ENCODE measurements around the gene FBXO24.

The FBXO24 gene

DNA sequence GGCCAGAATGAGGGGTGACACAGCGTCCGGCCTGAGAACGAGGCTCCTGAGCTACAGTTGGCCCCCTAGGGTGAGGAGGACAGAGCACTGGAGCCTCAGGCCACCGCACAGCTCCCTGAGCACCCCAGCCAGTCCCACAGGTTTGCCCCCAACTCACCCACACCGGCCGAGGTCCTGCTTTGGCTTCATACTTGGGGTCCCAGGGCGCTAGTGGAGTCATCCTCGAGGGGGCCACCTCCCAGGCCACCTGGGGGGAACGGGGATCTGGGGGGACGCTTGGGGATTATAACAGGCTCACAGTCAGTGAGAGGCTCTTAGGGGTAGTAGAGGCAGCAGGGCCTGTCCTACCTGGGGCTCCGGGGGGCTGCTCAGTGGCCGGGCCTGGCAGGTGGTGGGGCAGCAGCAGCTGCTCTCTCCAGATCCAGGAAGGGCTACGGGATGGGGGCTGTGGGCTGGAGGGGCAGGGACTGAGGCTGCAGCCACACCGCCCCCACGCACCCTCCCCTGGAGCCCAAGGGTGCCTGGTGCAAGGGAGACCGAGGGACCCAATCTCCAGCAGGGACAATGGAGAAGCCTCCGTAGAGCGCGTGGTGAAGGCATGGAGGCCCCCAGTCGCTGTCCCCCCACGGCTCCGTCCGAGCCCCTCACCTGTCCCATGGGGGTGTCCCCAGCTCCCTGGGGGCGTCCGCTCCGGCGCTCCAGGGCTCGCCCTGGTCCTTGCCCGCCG lies 13.0 kb upstream of the FBXO24 start:
- Mint-ChIP-seq H3K4me1 (peaks cover 38% of the 10 kb centered on the region), H3K4me3 (no peak overlapping the region), H3K9me3 (no peaks in the 10 kb centered on the region), H3K27ac (no peak overlapping the region), H3K27me3 (ENCODE audit: low read depth, poor library complexity) (peaks cover 3% of the 10 kb centered on the region), H3K36me3 (ENCODE audit: low read depth) (peaks cover 11% of the 10 kb centered on the region)
- TF ChIP-seq, protein P1, sequence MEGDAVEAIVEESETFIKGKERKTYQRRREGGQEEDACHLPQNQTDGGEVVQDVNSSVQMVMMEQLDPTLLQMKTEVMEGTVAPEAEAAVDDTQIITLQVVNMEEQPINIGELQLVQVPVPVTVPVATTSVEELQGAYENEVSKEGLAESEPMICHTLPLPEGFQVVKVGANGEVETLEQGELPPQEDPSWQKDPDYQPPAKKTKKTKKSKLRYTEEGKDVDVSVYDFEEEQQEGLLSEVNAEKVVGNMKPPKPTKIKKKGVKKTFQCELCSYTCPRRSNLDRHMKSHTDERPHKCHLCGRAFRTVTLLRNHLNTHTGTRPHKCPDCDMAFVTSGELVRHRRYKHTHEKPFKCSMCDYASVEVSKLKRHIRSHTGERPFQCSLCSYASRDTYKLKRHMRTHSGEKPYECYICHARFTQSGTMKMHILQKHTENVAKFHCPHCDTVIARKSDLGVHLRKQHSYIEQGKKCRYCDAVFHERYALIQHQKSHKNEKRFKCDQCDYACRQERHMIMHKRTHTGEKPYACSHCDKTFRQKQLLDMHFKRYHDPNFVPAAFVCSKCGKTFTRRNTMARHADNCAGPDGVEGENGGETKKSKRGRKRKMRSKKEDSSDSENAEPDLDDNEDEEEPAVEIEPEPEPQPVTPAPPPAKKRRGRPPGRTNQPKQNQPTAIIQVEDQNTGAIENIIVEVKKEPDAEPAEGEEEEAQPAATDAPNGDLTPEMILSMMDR (IDR thresholded peaks at IDR 0.05) = no peak
- DNase-seq = no peak

DNA sequence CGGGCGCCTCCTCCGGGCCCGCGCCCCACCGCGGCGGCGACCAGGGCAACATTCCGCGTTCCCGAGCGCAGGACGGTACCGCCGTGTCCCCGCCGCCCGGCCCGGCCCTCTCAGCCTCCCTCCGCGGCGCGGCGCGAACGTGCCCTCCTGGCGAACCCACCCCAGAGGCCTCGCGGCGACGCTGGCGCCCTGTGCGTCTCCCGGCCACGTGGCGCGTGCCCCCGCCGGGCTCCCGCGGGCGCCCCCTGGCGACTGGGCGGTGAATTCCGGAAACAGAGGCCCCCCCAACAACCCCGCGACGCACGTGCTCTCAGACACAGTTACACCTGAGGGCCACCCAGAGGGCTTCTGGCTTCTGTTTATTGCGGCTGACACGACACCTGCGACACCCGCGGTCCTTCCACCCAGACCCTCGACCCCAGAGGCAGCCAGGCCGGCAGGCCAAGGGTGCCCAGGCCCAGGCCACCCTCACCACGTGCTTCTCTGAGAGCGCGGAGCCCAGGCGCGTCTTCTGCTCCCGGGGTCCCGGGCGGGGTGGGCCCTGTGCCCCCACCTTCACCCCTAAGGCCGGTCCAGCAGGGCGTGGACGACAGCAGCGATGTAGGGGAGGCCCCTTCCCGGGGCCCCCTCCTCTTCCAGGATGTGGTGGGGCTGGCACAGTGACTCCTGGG lies 12.3 kb upstream of the FBXO24 start, which contains the start of gene SAP25:
TSS of gene SAP25 (minus strand) at position 210 of the 671 bp plus-strand sequence. CDS start at position 52, 158 bp downstream.
- no peak for DNase-seq
- TF ChIP-seq, protein P1 (IDR thresholded peaks at IDR 0.05) = no peak
- Mint-ChIP-seq H3K27ac (no peak within 1 kb of the TSS), H3K27me3 (ENCODE audit: low read depth, poor library complexity) (peaks cover 3% of the 10 kb centered on the region), H3K9me3 (no peaks in the 10 kb centered on the region), H3K36me3 (ENCODE audit: low read depth) (peaks cover 13% of the 10 kb centered on the region), H3K4me1 (peaks cover 32% of the 10 kb centered on the region), H3K4me3 (no peak within 1 kb of the TSS)

DNA sequence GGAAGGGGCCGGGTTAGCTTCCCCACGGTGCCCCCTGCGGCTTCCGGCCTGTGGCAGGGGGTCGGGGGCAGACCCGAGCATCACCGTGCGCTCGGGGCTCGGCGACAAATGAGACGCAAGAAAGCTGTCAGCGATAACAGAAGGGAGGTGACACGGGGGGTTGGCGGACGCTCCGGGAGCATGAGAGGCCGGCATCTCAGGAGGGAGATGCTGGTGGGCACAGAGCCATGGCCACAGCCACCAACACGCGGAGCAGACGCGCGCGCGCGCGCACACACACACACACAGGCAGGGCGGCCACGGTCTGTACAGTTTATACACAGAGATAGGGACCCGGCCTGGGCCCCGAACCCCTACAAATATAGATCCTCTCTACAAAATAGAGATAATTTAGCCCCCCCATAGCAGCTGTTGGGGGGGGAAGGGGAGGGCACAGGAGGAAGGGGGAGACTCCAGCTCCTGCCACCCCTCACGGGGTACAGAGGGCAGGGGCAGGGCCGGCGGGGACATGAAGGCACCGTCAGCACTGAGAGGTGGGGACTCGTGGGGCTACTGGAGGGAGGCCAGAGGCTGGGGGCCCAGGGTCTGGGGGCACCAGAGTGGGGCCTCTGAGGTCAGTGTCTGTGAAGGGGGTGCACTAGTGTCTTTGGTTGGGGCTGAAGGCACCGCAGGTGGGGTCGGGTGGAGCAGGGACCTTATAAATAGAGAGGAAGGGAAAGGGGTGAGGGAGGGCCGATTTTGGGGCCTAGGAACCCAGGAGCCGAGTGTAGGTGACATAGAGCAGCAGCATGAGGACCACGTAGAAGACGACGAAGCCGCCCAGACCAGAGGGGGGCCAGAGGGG lies 11.5 kb upstream of the FBXO24 start:
- H3K4me1 Mint-ChIP-seq = peaks cover 25% of the 10 kb centered on the region
- peaks cover 16% of the 10 kb centered on the region for H3K36me3 Mint-ChIP-seq (ENCODE audit: low read depth)
- no peaks in the 10 kb centered on the region for H3K27me3 Mint-ChIP-seq (ENCODE audit: low read depth, poor library complexity)
- no peak overlapping the region for H3K27ac Mint-ChIP-seq
- no peaks in the 10 kb centered on the region for H3K9me3 Mint-ChIP-seq
- H3K4me3 Mint-ChIP-seq = no peak overlapping the region
- DNase-seq = no peak
- TF ChIP-seq, protein P1 (IDR thresholded peaks at IDR 0.05) = no peak

- no peak for DNase-seq
- TF ChIP-seq, protein P1 (IDR thresholded peaks at IDR 0.05) = no peak
- Mint-ChIP-seq H3K27me3 (ENCODE audit: low read depth, poor library complexity) (no peaks in the 10 kb centered on the region), H3K9me3 (no peaks in the 10 kb centered on the region), H3K36me3 (ENCODE audit: low read depth) (peaks cover 16% of the 10 kb centered on the region), H3K27ac (no peak overlapping the region), H3K4me3 (no peak overlapping the region), H3K4me1 (peaks cover 25% of the 10 kb centered on the region)
Measured at GRCh38 chr7:100575206-100575631, 10.9 kb upstream of the FBXO24 start.

DNA sequence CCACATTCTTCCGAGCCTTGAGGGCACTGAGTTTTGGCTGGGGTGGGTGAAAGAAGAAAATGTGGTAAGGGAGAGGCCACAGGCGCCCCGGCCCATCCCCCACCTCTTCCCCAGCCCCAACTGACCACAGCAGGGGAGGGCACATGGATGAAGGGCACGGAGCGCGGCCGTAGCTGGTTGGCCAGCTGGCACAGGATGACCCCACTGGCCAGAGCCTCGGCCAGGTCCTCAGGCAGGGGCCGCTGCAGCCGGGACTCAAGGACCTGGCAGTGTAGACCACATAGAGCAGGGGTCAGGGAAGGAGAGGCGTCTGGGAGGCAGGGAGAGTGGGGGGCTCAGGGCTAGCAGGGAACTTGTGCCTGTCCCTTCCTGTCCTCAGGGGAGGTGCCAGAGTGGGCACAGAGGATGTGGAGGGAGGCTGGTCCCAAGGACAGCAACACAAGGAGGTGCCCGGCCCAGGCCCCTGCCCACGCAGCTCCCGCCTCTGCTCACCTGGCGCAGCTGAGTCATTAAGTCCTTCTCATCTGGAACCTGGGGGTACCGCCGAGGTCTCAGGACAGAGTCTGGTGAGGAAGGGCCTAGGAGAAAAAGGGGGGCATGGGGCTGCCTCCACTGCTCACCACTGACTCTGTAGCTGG lies 10.3 kb upstream of the FBXO24 start:
- no peaks in the 10 kb centered on the region for H3K9me3 Mint-ChIP-seq
- no peak overlapping the region for H3K4me3 Mint-ChIP-seq
- H3K4me1 Mint-ChIP-seq = peaks cover 24% of the 10 kb centered on the region
- H3K36me3 Mint-ChIP-seq (ENCODE audit: low read depth) = peaks cover 16% of the 10 kb centered on the region
- no peak for DNase-seq
- no peaks in the 10 kb centered on the region for H3K27me3 Mint-ChIP-seq (ENCODE audit: low read depth, poor library complexity)
- TF ChIP-seq, protein P1 (IDR thresholded peaks at IDR 0.05) = no peak
- H3K27ac Mint-ChIP-seq = no peak overlapping the region

Data from nephron progenitor cell (in vitro differentiated cells).